ENCODE measurements around the gene SCAF8.

SCAF8 gene

DNA sequence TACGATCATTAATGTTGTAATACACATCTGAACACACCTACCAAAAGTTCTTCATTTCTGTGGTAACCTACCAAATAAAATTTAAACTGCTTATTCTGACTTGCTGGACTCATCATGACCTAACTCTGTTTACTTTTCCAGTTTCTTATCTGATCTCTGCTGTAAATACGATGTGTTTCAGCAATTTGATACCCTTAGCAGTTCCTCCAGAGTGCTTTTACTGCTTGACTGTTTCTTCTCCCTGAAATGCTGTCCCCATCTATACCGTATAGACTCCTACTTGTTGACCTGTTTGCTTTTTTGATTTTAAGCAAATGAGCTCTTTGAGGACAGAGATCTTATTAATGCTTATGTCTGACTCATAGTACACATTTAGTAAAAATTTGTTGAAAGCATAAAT, 119.5 kb downstream of the SCAF8 start (continued):
- no peak for TF ChIP-seq ZNF544 (tag by site-specific recombination; IDR thresholded peaks at IDR 0.05)
- TF ChIP-seq ZNF658 (tag by site-specific recombination; IDR thresholded peaks at IDR 0.05), result no peak
- peak; percentile 84 for TF ChIP-seq ZNF629 (tag by site-specific recombination; IDR thresholded peaks at IDR 0.05)
- TF ChIP-seq ZBTB20 (tag by site-specific recombination; IDR thresholded peaks at IDR 0.05), result peak; percentile 37; the same call in 1 of the 2 replicates
- TF ChIP-seq, protein P1, sequence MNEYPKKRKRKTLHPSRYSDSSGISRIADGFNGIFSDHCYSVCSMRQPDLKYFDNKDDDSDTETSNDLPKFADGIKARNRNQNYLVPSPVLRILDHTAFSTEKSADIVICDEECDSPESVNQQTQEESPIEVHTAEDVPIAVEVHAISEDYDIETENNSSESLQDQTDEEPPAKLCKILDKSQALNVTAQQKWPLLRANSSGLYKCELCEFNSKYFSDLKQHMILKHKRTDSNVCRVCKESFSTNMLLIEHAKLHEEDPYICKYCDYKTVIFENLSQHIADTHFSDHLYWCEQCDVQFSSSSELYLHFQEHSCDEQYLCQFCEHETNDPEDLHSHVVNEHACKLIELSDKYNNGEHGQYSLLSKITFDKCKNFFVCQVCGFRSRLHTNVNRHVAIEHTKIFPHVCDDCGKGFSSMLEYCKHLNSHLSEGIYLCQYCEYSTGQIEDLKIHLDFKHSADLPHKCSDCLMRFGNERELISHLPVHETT (tag by site-specific recombination; IDR thresholded peaks at IDR 0.05), result peak; percentile 89
- TF ChIP-seq ZNF433 (tag by site-specific recombination; IDR thresholded peaks at IDR 0.05; ENCODE audit: low read depth), result no peak
- TF ChIP-seq ZFP37 (tag by site-specific recombination; IDR thresholded peaks at IDR 0.05), result no peak
- TF ChIP-seq ZNF132 (tag by site-specific recombination; IDR thresholded peaks at IDR 0.05; ENCODE audit: borderline replicate concordance), result no peak
- TF ChIP-seq MZF1 (tag by site-specific recombination; IDR thresholded peaks at IDR 0.05; ENCODE audit: borderline replicate concordance), result peak; percentile 73; the same call in 1 of the 2 replicates
- TF ChIP-seq, protein P2, sequence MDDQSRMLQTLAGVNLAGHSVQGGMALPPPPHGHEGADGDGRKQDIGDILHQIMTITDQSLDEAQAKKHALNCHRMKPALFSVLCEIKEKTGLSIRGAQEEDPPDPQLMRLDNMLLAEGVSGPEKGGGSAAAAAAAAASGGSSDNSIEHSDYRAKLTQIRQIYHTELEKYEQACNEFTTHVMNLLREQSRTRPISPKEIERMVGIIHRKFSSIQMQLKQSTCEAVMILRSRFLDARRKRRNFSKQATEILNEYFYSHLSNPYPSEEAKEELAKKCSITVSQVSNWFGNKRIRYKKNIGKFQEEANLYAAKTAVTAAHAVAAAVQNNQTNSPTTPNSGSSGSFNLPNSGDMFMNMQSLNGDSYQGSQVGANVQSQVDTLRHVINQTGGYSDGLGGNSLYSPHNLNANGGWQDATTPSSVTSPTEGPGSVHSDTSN (CRISPR knock-in tag; IDR thresholded peaks at IDR 0.05), result no peak
- TF ChIP-seq ZNF843 (tag by site-specific recombination; IDR thresholded peaks at IDR 0.05), result peak; percentile 94
- peak; percentile 84 for TF ChIP-seq ZNF366 (tag by site-specific recombination; conservative IDR thresholded peaks at IDR 0.05)
- peak; percentile 46 for TF ChIP-seq ZNF398 (tag by site-specific recombination; IDR thresholded peaks at IDR 0.05)
- TF ChIP-seq YY1 (tag by site-specific recombination; IDR thresholded peaks at IDR 0.05), result no peak
- peak; percentile 74; the same call in 1 of the 2 replicates for TF ChIP-seq ZNF24 (tag by site-specific recombination; IDR thresholded peaks at IDR 0.05)
- 0 out of 2 replicates have a peak, but pooled peaks have one; percentile 14 for TF ChIP-seq ZNF423 (tag by site-specific recombination; IDR thresholded peaks at IDR 0.05)
- TF ChIP-seq, protein P3, sequence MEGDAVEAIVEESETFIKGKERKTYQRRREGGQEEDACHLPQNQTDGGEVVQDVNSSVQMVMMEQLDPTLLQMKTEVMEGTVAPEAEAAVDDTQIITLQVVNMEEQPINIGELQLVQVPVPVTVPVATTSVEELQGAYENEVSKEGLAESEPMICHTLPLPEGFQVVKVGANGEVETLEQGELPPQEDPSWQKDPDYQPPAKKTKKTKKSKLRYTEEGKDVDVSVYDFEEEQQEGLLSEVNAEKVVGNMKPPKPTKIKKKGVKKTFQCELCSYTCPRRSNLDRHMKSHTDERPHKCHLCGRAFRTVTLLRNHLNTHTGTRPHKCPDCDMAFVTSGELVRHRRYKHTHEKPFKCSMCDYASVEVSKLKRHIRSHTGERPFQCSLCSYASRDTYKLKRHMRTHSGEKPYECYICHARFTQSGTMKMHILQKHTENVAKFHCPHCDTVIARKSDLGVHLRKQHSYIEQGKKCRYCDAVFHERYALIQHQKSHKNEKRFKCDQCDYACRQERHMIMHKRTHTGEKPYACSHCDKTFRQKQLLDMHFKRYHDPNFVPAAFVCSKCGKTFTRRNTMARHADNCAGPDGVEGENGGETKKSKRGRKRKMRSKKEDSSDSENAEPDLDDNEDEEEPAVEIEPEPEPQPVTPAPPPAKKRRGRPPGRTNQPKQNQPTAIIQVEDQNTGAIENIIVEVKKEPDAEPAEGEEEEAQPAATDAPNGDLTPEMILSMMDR (tag by site-specific recombination; IDR thresholded peaks at IDR 0.05), result no peak
- no peak for TF ChIP-seq ZNF112 (tag by site-specific recombination; IDR thresholded peaks at IDR 0.05)
- TF ChIP-seq ZNF785 (tag by site-specific recombination; IDR thresholded peaks at IDR 0.05), result no peak
- no peak for TF ChIP-seq ZNF274 (IDR thresholded peaks at IDR 0.05; ENCODE audit: low read length)
- TF ChIP-seq ZNF274 (tag by site-specific recombination; IDR thresholded peaks at IDR 0.05; ENCODE audit: borderline replicate concordance), result no peak
- no peak for TF ChIP-seq ZNF266 (tag by site-specific recombination; IDR thresholded peaks at IDR 0.05; ENCODE audit: low read depth)
- no peak for TF ChIP-seq ZNF416 (tag by site-specific recombination; IDR thresholded peaks at IDR 0.05)
- TF ChIP-seq GLIS1 (tag by site-specific recombination; IDR thresholded peaks at IDR 0.05), result no peak
- peak; percentile 57; the same call in 1 of the 2 replicates for TF ChIP-seq BCL11B (tag by site-specific recombination; IDR thresholded peaks at IDR 0.05; ENCODE audit: low read depth)
- no peak for TF ChIP-seq ZNF677 (tag by site-specific recombination; IDR thresholded peaks at IDR 0.05)
- no peak for TF ChIP-seq SP2 (tag by site-specific recombination; IDR thresholded peaks at IDR 0.05)
- TF ChIP-seq ZFP41 (tag by site-specific recombination; IDR thresholded peaks at IDR 0.05; ENCODE audit: borderline replicate concordance), result no peak
- TF ChIP-seq, protein P4, sequence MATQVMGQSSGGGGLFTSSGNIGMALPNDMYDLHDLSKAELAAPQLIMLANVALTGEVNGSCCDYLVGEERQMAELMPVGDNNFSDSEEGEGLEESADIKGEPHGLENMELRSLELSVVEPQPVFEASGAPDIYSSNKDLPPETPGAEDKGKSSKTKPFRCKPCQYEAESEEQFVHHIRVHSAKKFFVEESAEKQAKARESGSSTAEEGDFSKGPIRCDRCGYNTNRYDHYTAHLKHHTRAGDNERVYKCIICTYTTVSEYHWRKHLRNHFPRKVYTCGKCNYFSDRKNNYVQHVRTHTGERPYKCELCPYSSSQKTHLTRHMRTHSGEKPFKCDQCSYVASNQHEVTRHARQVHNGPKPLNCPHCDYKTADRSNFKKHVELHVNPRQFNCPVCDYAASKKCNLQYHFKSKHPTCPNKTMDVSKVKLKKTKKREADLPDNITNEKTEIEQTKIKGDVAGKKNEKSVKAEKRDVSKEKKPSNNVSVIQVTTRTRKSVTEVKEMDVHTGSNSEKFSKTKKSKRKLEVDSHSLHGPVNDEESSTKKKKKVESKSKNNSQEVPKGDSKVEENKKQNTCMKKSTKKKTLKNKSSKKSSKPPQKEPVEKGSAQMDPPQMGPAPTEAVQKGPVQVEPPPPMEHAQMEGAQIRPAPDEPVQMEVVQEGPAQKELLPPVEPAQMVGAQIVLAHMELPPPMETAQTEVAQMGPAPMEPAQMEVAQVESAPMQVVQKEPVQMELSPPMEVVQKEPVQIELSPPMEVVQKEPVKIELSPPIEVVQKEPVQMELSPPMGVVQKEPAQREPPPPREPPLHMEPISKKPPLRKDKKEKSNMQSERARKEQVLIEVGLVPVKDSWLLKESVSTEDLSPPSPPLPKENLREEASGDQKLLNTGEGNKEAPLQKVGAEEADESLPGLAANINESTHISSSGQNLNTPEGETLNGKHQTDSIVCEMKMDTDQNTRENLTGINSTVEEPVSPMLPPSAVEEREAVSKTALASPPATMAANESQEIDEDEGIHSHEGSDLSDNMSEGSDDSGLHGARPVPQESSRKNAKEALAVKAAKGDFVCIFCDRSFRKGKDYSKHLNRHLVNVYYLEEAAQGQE (tag by site-specific recombination; IDR thresholded peaks at IDR 0.05), result peak; percentile 54; the same call in 1 of the 2 replicates
- peak; percentile 96 for TF ChIP-seq SP7 (tag by site-specific recombination; IDR thresholded peaks at IDR 0.05)
- TF ChIP-seq ZNF623 (tag by site-specific recombination; IDR thresholded peaks at IDR 0.05), result 0 out of 2 replicates have a peak, but pooled peaks have one; percentile 30
- peak; percentile 83 for TF ChIP-seq ZNF10 (tag by site-specific recombination; IDR thresholded peaks at IDR 0.05)
- no peak for TF ChIP-seq ZNF76 (tag by site-specific recombination; IDR thresholded peaks at IDR 0.05; ENCODE audit: borderline replicate concordance, low read depth)
- peak; percentile 84 for TF ChIP-seq FEZF1 (tag by site-specific recombination; IDR thresholded peaks at IDR 0.05)

Measured in HEK293 (cell line).